Liver (tissue), 9 donors: ENCODE data around the gene CCDC9B. TPM values are rescaled to one million over a fixed set of nuclear protein-coding genes. Genes with fewer than 3 reads are reported as not detected.

Experiments used
- DNase-seq: peaks from one replicate; pipeline ENCODE4 v3.0.0-alpha.2; 2017; ENCODE audit warnings: low spot score
- H3K27ac ChIP-seq, 2 donors: one replicate each; pipeline ENCODE4 v1.7.0; 2013; ENCODE audit warnings: inconsistent platforms in 2 of 2, low read length in 2 of 2, control low read depth in 1 of 2, low read depth in 1 of 2, mild to moderate bottlenecking in 1 of 2
- H3K27me3 ChIP-seq, 4 donors: one replicate each; pipeline versions ENCODE4 v1.6.1 to v1.7.0; 2013; ENCODE audit warnings: low read length in 3 of 4, inconsistent platforms in 1 of 4, mild to moderate bottlenecking in 1 of 4, moderate library complexity in 1 of 4; ENCODE audit not compliant: control insufficient read depth in 4 of 4, insufficient read depth in 4 of 4
- H3K36me3 ChIP-seq, 4 donors: one replicate each; pipeline versions ENCODE4 v1.6.1 to v1.7.0; 2013; ENCODE audit warnings: low read length in 3 of 4, mild to moderate bottlenecking in 3 of 4, low read depth in 1 of 4, moderate library complexity in 1 of 4; ENCODE audit not compliant: control insufficient read depth in 4 of 4, insufficient read depth in 3 of 4
- H3K4me1 ChIP-seq, 4 donors: one replicate each; pipeline versions ENCODE4 v1.6.1 to v1.7.0; 2013; ENCODE audit warnings: low read length in 3 of 4, mild to moderate bottlenecking in 3 of 4, moderate library complexity in 1 of 4; ENCODE audit not compliant: control insufficient read depth in 4 of 4, insufficient read depth in 4 of 4
- H3K4me3 ChIP-seq, 3 donors: one replicate each; pipeline versions ENCODE4 v1.6.1 to v1.7.0; 2013; ENCODE audit warnings: low read length in 3 of 3, control low read depth in 1 of 3, low read depth in 1 of 3, mild to moderate bottlenecking in 1 of 3
- H3K9ac ChIP-seq, 2 donors: one replicate each; pipeline ENCODE4 v1.7.0; 2013; ENCODE audit warnings: low read length in 2 of 2, mild to moderate bottlenecking in 2 of 2, moderate library complexity in 2 of 2, control low read depth in 1 of 2, low read depth in 1 of 2
- H3K9me3 ChIP-seq, 4 donors: one replicate each; pipeline versions ENCODE4 v1.6.1 to v1.7.0; 2013; ENCODE audit warnings: low read length in 3 of 4; ENCODE audit not compliant: control insufficient read depth in 4 of 4
- ATF3 ChIP-seq: IDR thresholded peaks from 2 replicates; pipeline ENCODE4 v1.6.1; 2016; ENCODE audit warnings: antibody characterized with exemption
- CTCF ChIP-seq: fragments of 150-350 bp; IDR thresholded peaks from 2 replicates; pipeline ENCODE4 v1.5.1; 2017; ENCODE audit warnings: improper control_type of control experiment, low read depth, low read length; ENCODE audit not compliant: missing input control
- EGR1 ChIP-seq, 2 donors: IDR thresholded peaks; 2 replicates each; pipeline ENCODE4 v1.6.1; 2016 to 2018; ENCODE audit warnings: antibody characterized with exemption in 2 of 2, low read depth in 2 of 2
- FOXA1 ChIP-seq: IDR thresholded peaks from 2 replicates; pipeline ENCODE4 v1.6.1; 2016; ENCODE audit warnings: antibody characterized with exemption
- FOXA2 ChIP-seq: IDR thresholded peaks from 2 replicates; pipeline ENCODE4 v1.6.1; 2016; ENCODE audit warnings: antibody characterized with exemption
- GABPA ChIP-seq, 2 donors: IDR thresholded peaks in 1 of 2; conservative IDR thresholded peaks in 1 of 2; 2 replicates each; pipeline ENCODE4 v1.6.1; 2016; ENCODE audit warnings: antibody characterized with exemption in 2 of 2, mild to moderate bottlenecking in 1 of 2, moderate library complexity in 1 of 2
- HNF4A ChIP-seq, 2 donors: conservative IDR thresholded peaks; 2 replicates each; pipeline ENCODE4 v1.6.1; 2016; ENCODE audit warnings: antibody characterized with exemption in 2 of 2, mild to moderate bottlenecking in 2 of 2
- HNF4G ChIP-seq: IDR thresholded peaks from 2 replicates; pipeline ENCODE4 v1.6.1; 2016; ENCODE audit warnings: antibody characterized with exemption
- JUND ChIP-seq, 2 donors: IDR thresholded peaks; 2 replicates each; pipeline ENCODE4 v1.6.1; 2016; ENCODE audit warnings: antibody characterized with exemption in 2 of 2
- NR2F2 ChIP-seq: IDR thresholded peaks from 2 replicates; pipeline ENCODE4 v1.6.1; 2016; ENCODE audit warnings: antibody characterized with exemption
- RAD21 ChIP-seq, 2 donors: IDR thresholded peaks; 2 replicates each; pipeline ENCODE4 v1.6.1; 2016; ENCODE audit warnings: antibody characterized with exemption in 2 of 2, mild to moderate bottlenecking in 2 of 2
- RXRA ChIP-seq, 2 donors: IDR thresholded peaks; 2 replicates each; pipeline ENCODE4 v1.6.1; 2017 to 2018; ENCODE audit warnings: antibody characterized with exemption in 2 of 2, mild to moderate bottlenecking in 1 of 2
- TAF1 ChIP-seq: conservative IDR thresholded peaks from 2 replicates; pipeline ENCODE4 v1.6.1; 2016; ENCODE audit warnings: antibody characterized with exemption, mild to moderate bottlenecking
- ZBTB33 ChIP-seq: IDR thresholded peaks from 2 replicates; pipeline ENCODE4 v1.6.1; 2016; ENCODE audit warnings: antibody characterized with exemption
- WGBS: extraction: QIAGEN DNeasy Blood & Tissue Kit; methylation state at CpG from one replicate; pipeline ENCODE4 v1.1.7; 2013; 5-methylcytosine and 5-hydroxymethylcytosine counted together
- polyA plus RNA-seq, 2 donors: library from polyadenylated mRNA; stranded (reverse) in 1 of 2; unstranded in 1 of 2; fragments of 200-250 nt in 1 of 2; fragments of >200 nt in 1 of 2; fragmentation: Nextera tagmentation in 1 of 2; extraction: Ambion mirVana in 1 of 2; gene quantifications; one replicate each; pipeline versions ENCODE4 v1.2.1 to v1.2.3, GENCODE V29; 2013 to 2015
- total RNA-seq, 2 donors: library from RNA; depleted of rRNA; stranded (reverse); fragments of >200 nt; gene quantifications; one replicate each; pipeline ENCODE4 v1.2.3, GENCODE V29; 2014
- donor health status: healthy.
- donor health status: healthy.
- donor health status: healthy.
- donor health status: healthy.
- donor health status: healthy.

CCDC9B gene
- total and polyA plus RNA-seq, 4 donors, result 0.43 to 4.4 (median 0.73) TPM

- TF ChIP-seq ZBTB33 (no peak), FOXA1 (no peak), HNF4A (conservative IDR thresholded peaks at IDR 0.05) (no peak), CTCF (no peak), RAD21 (IDR thresholded peaks at IDR 0.05) (no peak)
Observed at GRCh38 chr15:40293006-40293405, 47.7 kb downstream of the CCDC9B start (continued).

GRCh38 chr15:40292246-40292645 lies 48.5 kb downstream of the CCDC9B start:
- Histone ChIP-seq H3K9me3 (no peaks in the 10 kb centered on the region), H3K9ac (no peak overlapping the region), H3K36me3 (no peaks in the 10 kb centered on the region), H3K27me3 (no peaks in the 10 kb centered on the region), H3K4me3 (no peak overlapping the region), H3K27ac (no peak overlapping the region), H3K4me1 (peaks cover 2 to 14% (median 8%) of the 10 kb centered on the region in 4 donors)
- TF ChIP-seq FOXA1 (no peak), JUND (IDR thresholded peaks at IDR 0.05) (no peak), RAD21 (IDR thresholded peaks at IDR 0.05) (no peak), RXRA (IDR thresholded peaks at IDR 0.05) (no peak), ZBTB33 (no peak), HNF4G (no peak), GABPA (IDR thresholded peaks at IDR 0.05 in 1 of 2, conservative IDR thresholded peaks at IDR 0.05 in 1 of 2) (no peak), HNF4A (conservative IDR thresholded peaks at IDR 0.05) (no peak), NR2F2 (no peak), TAF1 (no peak), CTCF (no peak), EGR1 (IDR thresholded peaks at IDR 0.05; ENCODE audit: low read depth in 2 of 2) (no peak), ATF3 (no peak), FOXA2 (no peak)
- DNase-seq, result no peak
- 75% methylated on average over 3 of the region's 3 CpGs for WGBS
